ENCODE measurements around the gene CPT1A. TPM values are rescaled to one million over a fixed set of nuclear protein-coding genes. Genes with fewer than 3 reads are reported as not detected.

Gene CPT1A
- total RNA-seq, 1 donor from 2014 or later = 4.1 TPM

DNA sequence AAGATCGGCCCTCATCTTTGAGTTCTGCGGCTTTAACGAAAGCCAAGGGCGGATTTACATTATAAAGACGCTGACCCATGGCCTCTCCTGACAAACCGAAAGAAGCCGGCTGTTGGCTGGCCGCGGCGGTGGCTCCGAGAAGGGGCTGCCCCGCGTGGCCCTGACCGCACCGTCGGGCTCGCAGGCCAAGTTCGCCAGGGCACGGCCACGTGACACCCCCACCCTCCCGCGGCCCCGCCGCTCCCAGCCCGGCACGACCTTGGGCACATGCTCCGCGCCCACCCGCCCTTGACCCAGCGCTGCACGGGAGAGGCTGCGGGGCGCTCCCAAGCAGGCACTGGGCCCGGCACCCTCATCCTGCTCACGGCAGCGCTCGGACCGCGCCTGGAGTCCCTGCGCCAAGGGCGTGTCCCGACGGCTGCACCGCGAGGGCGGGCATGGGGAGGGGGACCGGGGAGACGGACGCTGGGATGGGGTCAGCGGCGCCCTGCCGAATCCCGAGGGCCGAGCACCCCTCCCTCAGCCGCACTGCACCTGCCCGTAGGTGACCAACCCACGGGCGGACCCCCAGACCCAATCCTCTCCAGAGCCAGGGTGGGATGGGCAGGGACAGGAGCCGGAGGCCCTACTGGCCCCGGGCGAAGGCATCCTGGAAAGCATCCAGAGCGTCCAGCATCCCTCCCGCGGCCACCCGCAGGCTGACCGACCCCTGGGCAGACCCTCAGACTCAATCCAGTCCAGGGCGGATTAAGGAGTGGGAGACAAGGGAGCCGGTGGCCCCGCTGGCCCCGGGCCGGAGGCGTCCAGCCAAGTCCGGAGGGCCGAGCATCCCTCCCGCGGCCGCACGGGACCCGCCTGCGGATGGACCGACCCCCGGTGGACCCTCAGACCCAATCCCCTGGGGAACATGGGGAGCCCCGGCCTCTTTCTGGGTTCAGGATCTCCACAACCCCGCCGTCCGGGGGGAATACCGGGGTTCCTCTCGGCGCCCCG is 759 bp downstream of the CPT1A start:
- H3K9me3 Mint-ChIP-seq (ENCODE audit: unreplicated experiment) = peaks cover 9% of the 10 kb centered on the region
- H3K4me3 Mint-ChIP-seq (ENCODE audit: unreplicated experiment) = peak overlapping the region; percentile 85
- no peak overlapping the region for H3K27ac Mint-ChIP-seq (ENCODE audit: unreplicated experiment)
- H3K36me3 Mint-ChIP-seq (ENCODE audit: unreplicated experiment) = peaks cover 4% of the 10 kb centered on the region
- H3K4me1 Mint-ChIP-seq (ENCODE audit: low read depth, unreplicated experiment) = peaks cover 2% of the 10 kb centered on the region
- H3K27me3 Mint-ChIP-seq (ENCODE audit: unreplicated experiment) = peaks cover 21% of the 10 kb centered on the region
- TF ChIP-seq, protein P1, sequence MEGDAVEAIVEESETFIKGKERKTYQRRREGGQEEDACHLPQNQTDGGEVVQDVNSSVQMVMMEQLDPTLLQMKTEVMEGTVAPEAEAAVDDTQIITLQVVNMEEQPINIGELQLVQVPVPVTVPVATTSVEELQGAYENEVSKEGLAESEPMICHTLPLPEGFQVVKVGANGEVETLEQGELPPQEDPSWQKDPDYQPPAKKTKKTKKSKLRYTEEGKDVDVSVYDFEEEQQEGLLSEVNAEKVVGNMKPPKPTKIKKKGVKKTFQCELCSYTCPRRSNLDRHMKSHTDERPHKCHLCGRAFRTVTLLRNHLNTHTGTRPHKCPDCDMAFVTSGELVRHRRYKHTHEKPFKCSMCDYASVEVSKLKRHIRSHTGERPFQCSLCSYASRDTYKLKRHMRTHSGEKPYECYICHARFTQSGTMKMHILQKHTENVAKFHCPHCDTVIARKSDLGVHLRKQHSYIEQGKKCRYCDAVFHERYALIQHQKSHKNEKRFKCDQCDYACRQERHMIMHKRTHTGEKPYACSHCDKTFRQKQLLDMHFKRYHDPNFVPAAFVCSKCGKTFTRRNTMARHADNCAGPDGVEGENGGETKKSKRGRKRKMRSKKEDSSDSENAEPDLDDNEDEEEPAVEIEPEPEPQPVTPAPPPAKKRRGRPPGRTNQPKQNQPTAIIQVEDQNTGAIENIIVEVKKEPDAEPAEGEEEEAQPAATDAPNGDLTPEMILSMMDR (IDR thresholded peaks at IDR 0.05; ENCODE audit: partially characterized antibody, unreplicated experiment) = no peak
- peak; percentile 39 for DNase-seq

DNA sequence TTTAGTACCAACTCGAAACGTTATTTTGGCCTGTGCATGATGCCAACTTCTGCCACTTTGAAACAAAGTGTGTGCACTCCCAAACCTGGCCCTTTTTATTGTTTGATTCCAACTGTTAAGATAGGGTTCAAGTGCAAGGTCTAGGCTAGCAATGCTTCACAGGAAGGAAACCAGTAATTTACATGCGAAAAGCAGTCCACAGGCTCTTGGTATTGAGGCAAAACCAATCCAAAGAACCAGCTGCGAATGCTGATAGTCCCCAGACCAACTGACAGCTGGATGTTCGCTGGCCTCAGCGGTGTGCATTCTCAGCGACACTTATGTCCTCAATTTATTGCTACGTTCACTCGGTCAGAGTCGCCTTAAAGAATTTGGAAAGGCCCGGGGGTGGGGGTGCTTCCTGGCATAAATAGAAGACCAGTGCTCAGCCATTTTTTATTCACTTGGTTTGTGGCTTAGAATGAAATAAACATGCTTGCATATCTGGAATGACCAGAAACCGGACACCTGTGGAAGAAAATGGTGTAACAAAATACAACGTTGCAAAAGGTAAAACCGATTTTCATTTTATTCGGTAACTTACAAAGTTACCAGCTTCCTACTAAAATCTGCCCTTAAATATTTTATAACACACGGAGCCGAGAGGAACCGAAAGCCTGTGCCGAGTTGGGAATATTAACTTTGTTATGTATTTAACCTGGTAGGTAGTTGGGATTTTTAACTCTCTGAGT is 1.6 kb downstream of the CPT1A start:
- TF ChIP-seq, protein P1 (IDR thresholded peaks at IDR 0.05; ENCODE audit: partially characterized antibody, unreplicated experiment) = no peak
- H3K27me3 Mint-ChIP-seq (ENCODE audit: unreplicated experiment) = peaks cover 16% of the 10 kb centered on the region
- H3K4me1 Mint-ChIP-seq (ENCODE audit: low read depth, unreplicated experiment) = peaks cover 2% of the 10 kb centered on the region
- peaks cover 4% of the 10 kb centered on the region for H3K36me3 Mint-ChIP-seq (ENCODE audit: unreplicated experiment)
- H3K9me3 Mint-ChIP-seq (ENCODE audit: unreplicated experiment) = peaks cover 7% of the 10 kb centered on the region
- peak overlapping the region; percentile 85 for H3K4me3 Mint-ChIP-seq (ENCODE audit: unreplicated experiment)
- no peak overlapping the region for H3K27ac Mint-ChIP-seq (ENCODE audit: unreplicated experiment)
- DNase-seq = no peak

DNA sequence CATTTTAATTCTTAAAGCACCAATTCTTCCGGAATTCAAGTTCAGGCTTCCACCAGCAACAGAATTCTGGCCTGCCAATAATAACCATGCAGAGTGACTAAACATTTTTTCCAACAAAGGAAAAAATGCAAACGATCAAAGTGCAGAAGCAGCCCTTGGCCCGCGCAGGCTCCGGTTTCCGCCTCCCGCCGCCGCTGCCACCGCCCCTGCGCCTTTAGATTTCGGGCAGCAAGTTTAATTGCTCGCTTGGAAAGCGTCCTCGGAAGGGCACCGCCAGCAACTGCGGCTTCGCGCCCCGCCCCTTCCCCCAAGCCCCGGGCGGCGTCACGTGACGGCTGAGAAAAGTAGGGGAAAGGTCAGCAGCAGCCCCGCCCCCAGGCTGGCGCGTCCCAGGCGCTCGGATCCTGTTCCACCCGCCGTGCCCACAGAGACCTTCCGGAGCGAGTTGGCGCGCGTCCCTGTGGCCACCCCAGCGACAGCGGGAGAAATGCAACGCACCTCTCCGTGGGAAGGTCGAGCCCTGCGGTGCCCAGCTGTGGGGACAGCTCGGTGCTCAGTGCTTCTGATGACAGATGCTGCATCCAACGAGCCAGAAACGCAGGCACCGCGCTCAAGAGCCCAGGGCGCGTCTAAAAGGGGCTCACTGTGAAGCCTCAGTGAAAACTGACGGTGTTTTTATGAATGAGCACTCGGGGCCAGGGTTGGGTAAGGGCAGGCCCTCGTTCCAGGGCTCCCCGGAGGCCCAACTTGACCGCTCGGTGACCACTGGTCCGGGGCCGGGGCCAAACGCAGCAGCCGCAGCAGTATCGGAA is 2.5 kb downstream of the CPT1A start:
- peaks cover 1% of the 10 kb centered on the region for H3K4me1 Mint-ChIP-seq (ENCODE audit: low read depth, unreplicated experiment)
- TF ChIP-seq, protein P1 (IDR thresholded peaks at IDR 0.05; ENCODE audit: partially characterized antibody, unreplicated experiment) = no peak
- no peak overlapping the region for H3K27ac Mint-ChIP-seq (ENCODE audit: unreplicated experiment)
- peak overlapping the region; percentile 85 for H3K4me3 Mint-ChIP-seq (ENCODE audit: unreplicated experiment)
- peaks cover 14% of the 10 kb centered on the region for H3K27me3 Mint-ChIP-seq (ENCODE audit: unreplicated experiment)
- H3K36me3 Mint-ChIP-seq (ENCODE audit: unreplicated experiment) = peaks cover 2% of the 10 kb centered on the region
- peaks cover 7% of the 10 kb centered on the region for H3K9me3 Mint-ChIP-seq (ENCODE audit: unreplicated experiment)
- DNase-seq = peak; percentile 98

DNA sequence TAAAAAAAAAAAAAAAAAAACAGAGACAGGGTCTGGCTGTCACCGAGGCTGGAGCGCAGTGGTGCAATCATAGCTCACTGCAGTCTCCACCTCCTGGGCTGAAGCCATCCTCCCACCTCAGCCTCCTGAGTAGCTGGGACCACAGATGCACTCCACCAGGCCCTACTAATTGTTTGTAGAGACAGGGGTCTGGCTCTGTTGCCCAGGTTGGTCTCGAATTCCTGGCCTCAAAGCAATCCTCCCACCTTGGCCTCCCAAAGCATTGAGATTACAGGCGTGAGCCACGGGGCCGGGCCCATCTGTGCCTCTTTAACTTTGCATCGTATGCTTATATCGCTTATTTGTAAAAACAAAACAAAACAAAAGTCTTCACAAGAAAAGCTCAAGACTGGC is 3.1 kb downstream of the CPT1A start:
- no peak for DNase-seq
- Mint-ChIP-seq H3K4me1 (ENCODE audit: low read depth, unreplicated experiment) (no peaks in the 10 kb centered on the region), H3K36me3 (ENCODE audit: unreplicated experiment) (no peaks in the 10 kb centered on the region), H3K9me3 (ENCODE audit: unreplicated experiment) (peaks cover 7% of the 10 kb centered on the region), H3K27me3 (ENCODE audit: unreplicated experiment) (peaks cover 12% of the 10 kb centered on the region), H3K4me3 (ENCODE audit: unreplicated experiment) (peak overlapping the region; percentile 85), H3K27ac (ENCODE audit: unreplicated experiment) (no peak overlapping the region)
- TF ChIP-seq, protein P1 (IDR thresholded peaks at IDR 0.05; ENCODE audit: partially characterized antibody, unreplicated experiment) = no peak
